A549 (cell line): ENCODE measurements around the gene STAMBP. TPM values are rescaled to one million over a fixed set of nuclear protein-coding genes. Genes with fewer than 3 reads are reported as not detected.

Experiments used
- ATAC-seq, 2 experiments: fragments of 200-7000 bp in 1 of 2; fragments of >200 bp in 1 of 2; cut with Nextera tagmentation in 1 of 2; cut with Tn5 transposase in 1 of 2; 3 replicates each; pipeline versions ENCODE4 v1.8.0 to v1.9.1; 2018 to 2020; ENCODE audit warnings: mild to moderate bottlenecking in 1 of 2, moderate library complexity in 1 of 2
- CTCF ChIA-PET: fragments of 300-600 bp; sonication (Branson Sonifier 250); formaldehyde crosslinking; extraction: SDS; loops from one replicate; lab custom pipeline; 2021; ENCODE audit warnings: antibody characterized with exemption, inconsistent platforms; lab: Yijun Ruan, JAX
- POLR2A ChIA-PET: fragments of 350-600 bp; formaldehyde crosslinking; extraction: SDS; loops from one replicate; lab custom pipeline; 2021; ENCODE audit warnings: antibody characterized with exemption, inconsistent platforms; lab: Yijun Ruan, JAX
- DNase-seq, 2 experiments: peaks; one replicate each; pipeline versions ENCODE4 v3.0.0 to v3.0.0-alpha.2; 2011 to 2016; ENCODE audit warnings: low read depth in 1 of 2, low spot score in 1 of 2
- FAIRE-seq: peaks from 2 replicates; lab custom pipeline; 2011; peaks lifted over from hg19 to GRCh38; lab: Jason Lieb, UNC
- H3K27ac ChIP-seq, 2 experiments: fragments of >200 bp; sonication (Bioruptor Twin); formaldehyde crosslinking; 3 replicates each; pipeline ENCODE4 v1.5.1; 2016 to 2017
- H3K4me1 ChIP-seq: fragments of >200 bp; sonication (Bioruptor Twin); formaldehyde crosslinking; 3 replicates; pipeline ENCODE4 v1.6.1; 2016
- H3K4me2 ChIP-seq: fragments of >200 bp; sonication (Bioruptor Twin); formaldehyde crosslinking; 3 replicates; pipeline ENCODE4 v1.6.1; 2016
- H3K4me3 ChIP-seq: fragments of >200 bp; sonication (Bioruptor Twin); formaldehyde crosslinking; 3 replicates; pipeline ENCODE4 v1.5.1; 2016
- H3K9me3 ChIP-seq: fragments of >200 bp; sonication (Bioruptor Twin); formaldehyde crosslinking; 3 replicates; pipeline ENCODE4 v1.6.1; 2016
- EHF ChIP-seq: fragments of 250-450 bp; sonication (Bioruptor Pico); IDR thresholded peaks from 2 replicates; pipeline ENCODE4 v1.5.0; 2020; ENCODE audit warnings: mild to moderate bottlenecking
- EHMT2 ChIP-seq: fragments of 200-600 bp; sonication (generic); IDR thresholded peaks from 2 replicates; pipeline ENCODE4 v1.6.1; 2016; ENCODE audit warnings: antibody characterized with exemption, low read depth, mild to moderate bottlenecking, moderate library complexity
- KDM1A ChIP-seq: fragments of 200-600 bp; sonication (generic); IDR thresholded peaks from 2 replicates; pipeline ENCODE4 v1.6.1; 2016; ENCODE audit warnings: low read depth, mild to moderate bottlenecking
- MAFK ChIP-seq: fragments of 450-650 bp; IDR thresholded peaks from 2 replicates; pipeline ENCODE4 v1.6.1; 2014; ENCODE audit not compliant: partially characterized antibody
- NPAS2 ChIP-seq: fragments of 250-450 bp; sonication (Bioruptor Pico); IDR thresholded peaks from 2 replicates; pipeline ENCODE4 v1.8.0; 2022; ENCODE audit warnings: mild to moderate bottlenecking, moderate library complexity, borderline replicate concordance
- NR3C1 ChIP-seq: fragments of >200 bp; sonication (Bioruptor Twin); formaldehyde crosslinking; IDR thresholded peaks from 3 replicates; pipeline ENCODE4 v1.6.1; 2017
- RCOR1 ChIP-seq: fragments of 150-350 bp; IDR thresholded peaks from 2 replicates; pipeline ENCODE4 v1.6.1; 2014; ENCODE audit warnings: antibody characterized with exemption, low read length, low read depth
- RNF2 ChIP-seq: fragments of 200-600 bp; sonication (generic); IDR thresholded peaks from 2 replicates; pipeline ENCODE4 v1.6.1; 2016; ENCODE audit warnings: low read depth, mild to moderate bottlenecking, antibody characterized with exemption, moderate library complexity, borderline replicate concordance
- SMC3 ChIP-seq: fragments of >200 bp; sonication (Bioruptor Twin); formaldehyde crosslinking; IDR thresholded peaks from 3 replicates; pipeline ENCODE4 v1.6.1; 2018; ENCODE audit warnings: inconsistent platforms
- ZFP36 ChIP-seq: fragments of 450-650 bp; IDR thresholded peaks from 2 replicates; pipeline ENCODE4 v1.6.1; 2014; ENCODE audit warnings: borderline replicate concordance; ENCODE audit not compliant: partially characterized antibody
- ZNF302 ChIP-seq: fragments of 250-450 bp; sonication (Bioruptor Pico); IDR thresholded peaks from 2 replicates; pipeline ENCODE4 v1.9.0; 2021; ENCODE audit warnings: inconsistent platforms, mild to moderate bottlenecking, moderate library complexity
- WGBS: methylation state at CpG from one replicate; pipeline ENCODE4 v1.1.6; 2017; ENCODE audit errors: missing lambda C conversion rate; 5-methylcytosine and 5-hydroxymethylcytosine counted together
- polyA plus RNA-seq, 4 experiments: library from polyadenylated mRNA; depleted of rRNA in 3 of 4; stranded (reverse); fragments of >200 nt; fragmentation: RNase III in 1 of 4; extraction: RNeasy Plus Mini Kit Qiagen cat#74134 plus additional on column Dnase treatment in 1 of 4; gene quantifications; 2 replicates in 3 of 4; 3 replicates in 1 of 4; pipeline ENCODE4 v1.2.3, GENCODE V29; 2011 to 2017
- TF ChIP-seq, protein P1 (sequence below): fragments of 250-450 bp; sonication (Bioruptor Pico); IDR thresholded peaks from 2 replicates; pipeline ENCODE4 v1.5.0; 2020; ENCODE audit warnings: low read depth, mild to moderate bottlenecking, moderate library complexity
- TF ChIP-seq, protein P2 (sequence below): fragments of 200-600 bp; sonication (generic); IDR thresholded peaks from 2 replicates; pipeline ENCODE4 v1.6.1; 2016; ENCODE audit warnings: antibody characterized with exemption, mild to moderate bottlenecking, moderate library complexity
- TF ChIP-seq, protein P3 (sequence below): fragments of 150-350 bp; IDR thresholded peaks from 2 replicates; pipeline ENCODE4 v1.6.1; 2014; ENCODE audit warnings: low read depth, mild to moderate bottlenecking, low read length

The STAMBP gene
- polyA plus RNA-seq, 2 of the 4 experiments (the other 2 are of a cell fraction): 44.4 to 96.3 TPM

GRCh38 chr2:73889206-73889605, 60.4 kb downstream of the STAMBP start (continued):
- TF ChIP-seq, protein P1, sequence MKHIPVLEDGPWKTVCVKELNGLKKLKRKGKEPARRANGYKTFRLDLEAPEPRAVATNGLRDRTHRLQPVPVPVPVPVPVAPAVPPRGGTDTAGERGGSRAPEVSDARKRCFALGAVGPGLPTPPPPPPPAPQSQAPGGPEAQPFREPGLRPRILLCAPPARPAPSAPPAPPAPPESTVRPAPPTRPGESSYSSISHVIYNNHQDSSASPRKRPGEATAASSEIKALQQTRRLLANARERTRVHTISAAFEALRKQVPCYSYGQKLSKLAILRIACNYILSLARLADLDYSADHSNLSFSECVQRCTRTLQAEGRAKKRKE (CRISPR knock-in tag): no peak
- no peak for TF ChIP-seq RCOR1
- TF ChIP-seq SMC3: no peak

DNA sequence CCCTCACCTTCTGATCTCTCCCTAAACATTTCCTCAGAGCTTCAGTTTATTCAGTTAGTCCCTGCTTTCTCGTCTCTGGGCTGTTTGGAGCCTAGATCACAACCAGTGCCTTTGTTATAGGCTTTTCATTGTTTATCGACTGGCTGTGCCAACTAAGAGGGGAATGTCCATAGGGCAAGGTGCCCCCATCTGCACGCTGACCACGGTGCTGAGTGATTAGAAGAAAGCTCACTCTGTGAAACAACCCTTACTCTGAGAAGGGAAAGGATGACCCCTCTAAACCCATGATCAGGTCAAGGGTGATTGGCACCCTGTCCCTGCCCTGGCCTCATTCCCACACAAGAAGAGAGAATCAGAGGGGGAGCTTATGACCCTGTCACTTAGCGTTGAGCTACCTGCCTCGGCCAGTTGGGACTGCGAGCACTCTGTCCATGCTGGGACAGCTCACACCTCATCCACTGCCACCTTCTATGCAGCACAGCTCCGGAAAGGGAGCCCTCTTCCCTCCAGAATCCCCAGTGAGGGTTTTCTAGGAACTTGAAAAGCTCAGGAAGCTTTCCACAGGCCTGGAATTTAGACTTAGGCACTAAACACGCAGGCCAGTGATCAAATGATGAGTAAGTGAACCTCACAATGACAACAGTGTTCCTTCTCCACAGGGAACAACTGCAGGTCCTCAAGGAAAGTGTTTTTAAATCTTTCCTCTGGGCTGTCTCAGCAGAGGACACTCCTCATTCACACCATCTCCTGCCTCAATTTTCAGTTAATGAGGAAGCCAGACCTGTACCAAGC, 61.7 kb downstream of the STAMBP start:
- ChIA-PET POLR2A (no interaction called here), CTCF (interaction anchor here (0.8 to 2.6 kb wide), 3 partner anchors 15 to 261 kb away, joined by 3 to 8 read pairs (median 4); no protein-coding TSS in a partner anchor)

GRCh38 chr2:73891276-73891901, 62.6 kb downstream of the STAMBP start:
- 64% methylated on average over 5 of the region's 5 CpGs for WGBS
- Histone ChIP-seq H3K9me3 (no peaks in the 10 kb centered on the region), H3K27ac (no peak overlapping the region), H3K4me2 (no peak overlapping the region)
- no peak for TF ChIP-seq ZFP36
- no peak for TF ChIP-seq ZNF302
- no peak for TF ChIP-seq EHMT2
- no peak for TF ChIP-seq RNF2
- TF ChIP-seq NPAS2 (CRISPR knock-in tag): no peak
- TF ChIP-seq EHF (CRISPR knock-in tag): no peak
- no peak for TF ChIP-seq NR3C1
- no peak for TF ChIP-seq MAFK
- TF ChIP-seq, all 56 proteins: peak for 0
- Histone ChIP-seq H3K4me1 (peaks cover 8% of the 10 kb centered on the region; the same call in 2 of the 3 replicates), H3K4me3 (no peak overlapping the region)
- CTCF ChIA-PET: interaction anchor here (1.0 to 2.6 kb wide), 3 partner anchors 9 to 260 kb away, joined by 4 to 8 read pairs (median 5); no protein-coding TSS in a partner anchor
- POLR2A ChIA-PET: interaction anchor here (0.6 kb wide), 1 partner anchor 39 kb away, joined by 3 read pairs; no protein-coding TSS in a partner anchor
- ATAC-seq (no peak), FAIRE-seq (no peak), DNase-seq (no peak)

More for the DNA sequence above, 61.7 kb downstream of the STAMBP start:
- DNase-seq (no peak), FAIRE-seq (no peak), ATAC-seq (peak; percentile 44 to 52; a peak in 3 of 6 replicates)
- Histone ChIP-seq H3K4me1 (peaks cover 8% of the 10 kb centered on the region; the same call in 2 of the 3 replicates), H3K9me3 (no peaks in the 10 kb centered on the region), H3K27ac (no peak overlapping the region), H3K4me3 (no peak overlapping the region), H3K4me2 (no peak overlapping the region)
- WGBS: 61% methylated on average over 9 of the region's 9 CpGs
- TF ChIP-seq RNF2 (no peak), KDM1A (no peak)
- TF ChIP-seq, protein P2, sequence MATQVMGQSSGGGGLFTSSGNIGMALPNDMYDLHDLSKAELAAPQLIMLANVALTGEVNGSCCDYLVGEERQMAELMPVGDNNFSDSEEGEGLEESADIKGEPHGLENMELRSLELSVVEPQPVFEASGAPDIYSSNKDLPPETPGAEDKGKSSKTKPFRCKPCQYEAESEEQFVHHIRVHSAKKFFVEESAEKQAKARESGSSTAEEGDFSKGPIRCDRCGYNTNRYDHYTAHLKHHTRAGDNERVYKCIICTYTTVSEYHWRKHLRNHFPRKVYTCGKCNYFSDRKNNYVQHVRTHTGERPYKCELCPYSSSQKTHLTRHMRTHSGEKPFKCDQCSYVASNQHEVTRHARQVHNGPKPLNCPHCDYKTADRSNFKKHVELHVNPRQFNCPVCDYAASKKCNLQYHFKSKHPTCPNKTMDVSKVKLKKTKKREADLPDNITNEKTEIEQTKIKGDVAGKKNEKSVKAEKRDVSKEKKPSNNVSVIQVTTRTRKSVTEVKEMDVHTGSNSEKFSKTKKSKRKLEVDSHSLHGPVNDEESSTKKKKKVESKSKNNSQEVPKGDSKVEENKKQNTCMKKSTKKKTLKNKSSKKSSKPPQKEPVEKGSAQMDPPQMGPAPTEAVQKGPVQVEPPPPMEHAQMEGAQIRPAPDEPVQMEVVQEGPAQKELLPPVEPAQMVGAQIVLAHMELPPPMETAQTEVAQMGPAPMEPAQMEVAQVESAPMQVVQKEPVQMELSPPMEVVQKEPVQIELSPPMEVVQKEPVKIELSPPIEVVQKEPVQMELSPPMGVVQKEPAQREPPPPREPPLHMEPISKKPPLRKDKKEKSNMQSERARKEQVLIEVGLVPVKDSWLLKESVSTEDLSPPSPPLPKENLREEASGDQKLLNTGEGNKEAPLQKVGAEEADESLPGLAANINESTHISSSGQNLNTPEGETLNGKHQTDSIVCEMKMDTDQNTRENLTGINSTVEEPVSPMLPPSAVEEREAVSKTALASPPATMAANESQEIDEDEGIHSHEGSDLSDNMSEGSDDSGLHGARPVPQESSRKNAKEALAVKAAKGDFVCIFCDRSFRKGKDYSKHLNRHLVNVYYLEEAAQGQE: peak; percentile 40; the same call in 1 of the 2 replicates
- TF ChIP-seq, protein P3, sequence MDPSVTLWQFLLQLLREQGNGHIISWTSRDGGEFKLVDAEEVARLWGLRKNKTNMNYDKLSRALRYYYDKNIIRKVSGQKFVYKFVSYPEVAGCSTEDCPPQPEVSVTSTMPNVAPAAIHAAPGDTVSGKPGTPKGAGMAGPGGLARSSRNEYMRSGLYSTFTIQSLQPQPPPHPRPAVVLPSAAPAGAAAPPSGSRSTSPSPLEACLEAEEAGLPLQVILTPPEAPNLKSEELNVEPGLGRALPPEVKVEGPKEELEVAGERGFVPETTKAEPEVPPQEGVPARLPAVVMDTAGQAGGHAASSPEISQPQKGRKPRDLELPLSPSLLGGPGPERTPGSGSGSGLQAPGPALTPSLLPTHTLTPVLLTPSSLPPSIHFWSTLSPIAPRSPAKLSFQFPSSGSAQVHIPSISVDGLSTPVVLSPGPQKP: no peak
